Activated CD8-positive, alpha-beta memory T cell treated with anti-CD3 and anti-CD28 coated beads for 24 hours (primary cell): ENCODE results near the gene GRID1.

ENCODE experiments used
- DNase-seq: peaks from one replicate; pipeline ENCODE4 v3.0.0-alpha.2; 2020

GRID1 gene

DNA sequence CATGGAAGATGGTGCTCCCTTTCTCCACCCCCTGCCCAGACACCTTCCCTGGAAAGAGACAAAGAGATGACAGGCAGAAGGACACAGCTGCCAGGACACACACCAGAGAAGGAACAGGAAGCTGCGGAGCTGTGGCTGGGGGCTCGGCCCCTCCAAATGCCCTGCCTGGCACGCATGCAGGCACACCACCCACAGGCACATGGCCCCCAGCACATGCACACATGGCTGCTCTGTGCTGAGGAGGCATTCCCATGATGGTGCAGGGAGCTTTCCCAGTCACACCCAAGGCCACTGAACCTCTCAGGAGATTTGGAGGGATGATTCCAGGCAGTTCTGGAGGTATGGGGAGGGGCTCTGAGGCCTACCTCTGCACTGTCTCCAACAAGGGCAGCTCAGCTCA, 143.3 kb downstream of the GRID1 start:
- no peak for DNase-seq

DNA sequence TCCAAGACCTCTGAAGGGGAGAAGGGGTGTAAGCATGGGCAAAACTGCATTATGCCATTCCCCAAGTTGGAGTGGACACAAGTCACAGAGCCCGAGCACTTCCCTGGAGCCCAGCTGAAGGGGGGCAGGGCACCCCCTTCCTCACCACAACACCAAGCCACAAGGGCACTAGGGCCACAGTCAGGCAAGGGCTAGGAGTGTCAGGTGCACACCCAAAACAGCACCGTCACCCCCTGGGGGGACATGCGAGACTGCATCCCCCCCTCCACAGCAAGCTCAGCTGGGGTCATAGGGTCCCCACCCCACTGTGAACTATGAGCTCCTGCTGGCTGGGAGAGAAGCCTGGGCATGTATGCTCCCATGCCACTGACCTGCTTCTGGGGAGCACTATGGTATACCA, 143.9 kb downstream of the GRID1 start:
- no peak for DNase-seq

DNA sequence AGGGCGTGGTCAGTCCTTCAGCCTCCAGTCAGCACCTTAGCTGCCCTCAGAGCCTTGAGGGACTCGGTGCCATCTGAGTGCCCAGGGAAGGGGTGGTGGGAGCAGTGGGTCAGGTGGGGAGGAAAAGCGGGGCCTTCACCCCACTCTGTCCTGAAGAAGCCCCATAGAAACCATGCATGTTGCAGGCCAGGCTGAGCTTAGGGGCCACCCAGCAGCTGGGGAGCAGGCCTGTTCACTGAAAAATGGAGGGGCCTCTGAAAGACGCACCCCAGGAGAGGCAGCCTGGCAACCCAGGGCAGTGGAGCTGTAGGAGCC, 144.3 kb downstream of the GRID1 start:
- no peak for DNase-seq

DNA sequence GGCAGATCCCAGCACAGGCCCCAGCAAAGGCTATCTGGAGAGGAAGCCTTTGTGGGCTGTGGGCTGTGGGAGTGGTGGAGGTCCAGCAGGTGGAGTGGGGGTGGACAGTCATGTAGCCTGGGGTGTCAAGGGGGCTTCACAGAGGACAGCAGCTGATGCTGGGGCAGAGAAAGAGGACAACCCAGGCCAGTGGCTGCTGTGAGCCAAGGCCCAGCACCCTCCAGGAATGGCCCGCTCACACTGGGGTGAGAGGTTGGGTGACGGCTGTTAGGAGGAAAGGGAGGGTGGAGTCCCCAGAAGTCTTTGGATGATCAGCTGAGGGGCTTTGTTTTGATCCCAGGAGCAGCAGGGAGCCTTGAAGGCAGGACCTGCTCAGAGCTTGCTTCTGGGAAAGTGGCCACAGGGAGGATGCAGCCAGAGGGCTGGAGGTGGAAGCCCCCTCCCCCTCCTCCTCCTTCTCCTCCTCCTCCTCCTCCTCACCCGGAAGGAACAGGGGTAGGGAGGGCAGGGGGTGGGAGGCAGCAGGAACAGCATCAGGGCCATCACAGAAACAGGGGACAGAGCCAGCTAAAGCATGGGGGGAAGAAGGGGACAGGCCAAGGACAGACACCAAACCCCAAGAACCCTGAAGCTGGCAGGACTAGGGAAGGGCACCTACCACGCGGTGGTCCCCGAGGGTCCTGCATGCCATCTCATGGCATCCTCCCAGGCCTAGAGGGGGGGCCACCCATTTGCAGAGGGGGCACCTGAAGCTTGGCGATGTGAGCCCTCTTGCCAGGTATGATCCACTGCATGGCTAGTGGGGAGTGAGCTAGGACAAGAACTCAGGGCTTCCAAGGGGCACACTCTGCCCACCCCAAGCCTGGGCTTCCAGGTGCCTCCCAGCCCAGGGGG, 144.9 kb downstream of the GRID1 start:
- DNase-seq: no peak

DNA sequence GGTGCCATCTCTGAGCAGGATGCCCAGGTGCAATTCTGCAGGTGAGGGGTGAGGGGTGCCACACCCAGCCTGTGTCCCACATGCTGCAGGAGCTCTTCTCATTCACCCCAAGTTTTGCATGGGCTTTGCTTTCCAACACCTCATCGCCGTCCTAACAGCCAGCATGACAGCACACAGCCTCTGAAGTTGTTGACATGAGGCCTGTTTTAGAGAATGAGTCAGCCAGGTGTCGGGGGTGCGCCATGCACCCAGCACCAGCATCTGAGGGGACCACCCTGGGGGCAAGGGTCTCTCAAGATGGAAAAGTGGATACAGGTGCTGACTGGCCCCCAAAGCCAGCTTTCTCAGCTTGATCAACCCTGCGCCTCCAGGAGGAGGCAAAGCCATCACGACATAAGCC, 146.0 kb downstream of the GRID1 start:
- DNase-seq: no peak

DNA sequence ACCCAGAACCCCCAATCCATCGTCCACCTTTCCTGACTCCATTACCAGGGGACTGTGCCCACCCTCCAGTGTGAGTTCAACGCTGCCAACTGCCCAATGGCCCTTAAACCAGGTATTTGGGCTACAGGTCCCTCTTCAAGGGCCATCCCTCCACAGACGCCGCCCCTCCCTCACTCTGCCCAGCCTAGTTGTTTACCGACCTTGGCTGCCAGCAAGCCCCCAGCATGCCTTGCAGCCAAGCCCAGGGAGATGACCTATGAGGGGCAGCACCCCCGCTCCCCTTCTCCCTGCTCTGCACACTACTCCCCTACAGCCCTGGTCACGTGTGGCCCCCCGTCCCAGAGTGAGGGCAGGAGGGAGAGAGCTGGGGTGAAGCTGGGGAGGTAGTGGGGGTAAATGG, 147.3 kb downstream of the GRID1 start:
- no peak for DNase-seq

DNA sequence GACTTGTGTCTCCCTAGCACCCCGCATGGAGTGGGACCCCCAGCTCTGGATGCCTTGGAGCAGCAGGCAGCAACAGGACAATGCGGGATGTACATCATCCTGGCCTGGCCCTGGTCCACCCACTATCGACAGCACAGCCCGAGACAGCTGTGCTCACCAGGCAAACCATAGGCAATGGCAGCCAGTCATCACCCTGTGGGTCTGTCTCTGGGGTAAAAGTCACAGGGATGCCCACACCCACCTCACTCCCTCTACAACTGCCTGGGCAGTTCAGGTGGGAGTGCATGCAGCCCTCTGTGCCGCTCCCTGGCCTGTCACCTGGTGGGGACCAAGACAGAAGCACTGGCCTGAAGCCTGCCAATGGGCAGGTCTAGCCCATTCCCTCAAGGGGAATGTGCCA, 147.8 kb downstream of the GRID1 start:
- DNase-seq: no peak

DNA sequence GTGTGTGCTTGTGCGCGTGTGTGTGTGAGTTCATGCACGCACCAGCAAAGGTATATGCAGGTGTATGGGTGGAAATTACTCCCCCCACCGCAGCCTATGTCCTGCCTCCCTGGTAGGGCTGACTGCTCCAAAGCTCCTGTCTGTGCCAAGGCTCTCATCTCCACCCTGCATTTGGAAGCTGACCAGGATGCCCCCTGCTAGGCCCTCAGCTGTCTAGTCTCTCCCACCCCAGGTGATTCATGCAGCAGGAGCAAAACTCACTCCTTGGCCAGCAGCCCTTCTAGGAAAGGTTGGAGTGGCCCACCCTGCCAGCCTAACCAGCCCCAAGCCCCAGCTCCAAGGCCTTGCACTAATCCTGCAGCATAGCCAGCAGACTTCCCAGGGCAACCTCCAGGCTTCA, 148.4 kb downstream of the GRID1 start:
- no peak for DNase-seq

DNA sequence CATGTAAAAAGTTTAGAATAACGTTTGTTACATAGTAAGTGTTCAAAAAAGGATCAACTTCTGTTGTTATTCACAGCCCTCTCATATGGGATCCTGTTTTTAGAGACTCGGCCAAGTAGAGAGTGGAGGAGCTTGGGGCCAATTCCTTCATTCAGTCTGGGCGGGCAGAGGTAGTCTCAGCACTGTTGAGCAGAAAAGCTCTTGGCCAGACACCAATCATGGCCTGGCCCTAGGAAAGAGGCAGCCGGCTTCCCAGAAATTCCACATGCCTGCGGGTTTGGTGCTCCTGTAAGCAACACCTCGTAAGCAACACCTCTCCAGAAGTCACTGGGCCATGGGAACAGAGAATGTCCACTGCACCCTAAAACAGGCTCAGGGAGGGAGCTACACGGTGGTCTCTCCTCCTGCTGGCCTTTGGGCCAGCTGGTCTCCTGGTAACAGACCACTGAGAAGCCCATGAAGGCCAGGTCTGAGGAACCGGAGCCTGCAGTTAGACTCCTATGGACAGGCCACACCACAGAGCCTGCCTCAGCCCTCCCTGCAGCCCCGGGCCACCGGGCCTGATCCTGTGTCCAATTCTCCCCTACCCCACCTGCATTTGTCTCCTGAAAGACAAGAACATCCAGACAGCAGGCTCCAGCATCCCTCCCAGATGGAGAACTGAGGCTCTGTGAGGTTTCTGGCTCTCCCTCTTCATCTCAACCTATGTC, 149.1 kb downstream of the GRID1 start:
- no peak for DNase-seq

DNA sequence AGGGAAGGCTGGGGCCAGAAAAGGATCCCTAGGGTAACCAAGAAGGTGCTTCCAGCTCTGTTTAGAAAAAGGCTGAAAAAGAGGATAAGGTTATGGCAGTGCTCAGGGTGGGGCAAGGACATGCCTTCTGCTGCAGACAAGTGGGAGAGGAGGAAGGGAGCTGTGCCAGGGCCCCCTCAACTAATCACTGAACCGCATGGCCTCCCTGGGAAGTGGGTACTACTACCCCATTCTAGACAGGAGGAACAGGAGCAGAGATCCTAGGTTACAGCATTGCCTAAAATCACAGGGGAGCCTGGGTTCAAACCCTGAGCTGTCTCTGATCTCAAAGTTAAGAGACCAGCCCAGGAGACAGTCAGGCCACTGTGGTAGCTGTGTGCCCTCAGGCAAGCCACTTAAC, 149.7 kb downstream of the GRID1 start:
- DNase-seq: no peak

DNA sequence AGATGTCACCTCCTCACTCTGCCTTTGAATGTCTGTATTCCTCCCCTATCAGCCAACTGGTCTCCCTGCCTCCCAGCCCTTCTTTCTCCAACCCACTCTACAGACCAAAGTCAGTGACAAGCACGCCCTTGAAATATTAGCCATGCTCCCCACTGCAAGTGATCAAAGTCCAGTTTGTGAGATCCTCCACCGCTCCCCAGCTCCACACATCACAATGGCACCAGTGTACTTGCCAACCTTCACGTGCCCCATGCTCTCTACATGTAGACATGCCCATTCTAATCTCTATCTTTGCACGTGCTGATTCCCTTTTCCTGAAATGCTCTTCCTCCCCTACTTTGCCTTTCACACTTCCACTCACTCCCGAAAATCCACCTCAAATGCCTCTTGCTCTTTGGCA, 150.9 kb downstream of the GRID1 start:
- DNase-seq: no peak

DNA sequence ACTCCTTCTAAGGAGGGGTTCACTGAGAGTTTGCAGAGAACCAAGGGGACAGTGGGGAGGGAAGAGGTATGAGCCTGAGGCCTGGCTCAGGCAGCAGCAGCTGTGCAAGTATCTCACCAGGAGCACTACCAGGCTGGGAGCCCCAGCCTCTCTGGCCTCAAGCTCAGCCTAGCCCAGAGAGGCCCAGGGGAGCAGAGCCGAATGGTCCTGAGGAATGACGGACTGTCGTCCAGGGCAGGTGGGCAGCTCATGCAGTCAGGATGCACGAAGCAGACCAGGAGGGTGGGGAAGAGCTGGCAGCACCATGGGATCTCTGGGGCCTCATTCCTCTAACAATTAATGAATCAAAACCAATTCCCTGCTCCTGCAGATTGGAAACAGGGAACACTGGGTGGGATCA, 151.5 kb downstream of the GRID1 start:
- DNase-seq: no peak

DNA sequence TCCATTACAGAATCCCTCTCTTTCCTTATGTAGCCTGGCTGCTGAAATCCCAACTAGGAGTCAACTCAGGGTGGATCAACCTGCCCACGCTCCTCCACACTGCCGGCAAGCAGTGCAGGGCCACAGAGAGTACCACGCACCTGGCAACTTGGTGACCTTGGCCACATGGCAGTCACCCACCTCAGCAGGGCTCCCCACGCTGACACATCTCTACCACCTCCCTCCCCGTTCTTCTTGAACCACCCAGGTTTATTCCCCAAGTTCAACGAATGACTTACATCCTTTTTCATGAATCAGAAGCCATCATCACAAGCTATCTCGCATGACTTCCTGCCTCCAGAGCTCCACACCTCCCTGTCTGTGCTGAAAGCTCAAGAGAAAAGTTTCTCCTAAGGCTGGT, 153.4 kb downstream of the GRID1 start:
- DNase-seq: no peak

DNA sequence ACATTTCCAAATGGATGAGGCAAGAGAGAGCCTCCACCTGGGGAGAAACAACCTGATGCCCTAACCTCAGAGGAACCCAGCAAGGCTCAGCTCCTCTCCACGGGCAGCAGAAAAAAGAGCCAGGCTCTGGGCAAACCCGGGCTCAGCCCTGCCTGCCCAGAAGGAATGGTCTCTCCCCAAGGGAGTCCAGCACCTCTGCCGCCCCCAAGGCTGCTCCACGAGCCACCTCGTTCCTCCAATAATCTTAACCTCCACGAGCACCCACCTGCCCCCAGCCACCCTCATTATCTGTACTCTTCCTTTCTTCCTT, 154.2 kb downstream of the GRID1 start:
- DNase-seq: no peak

DNA sequence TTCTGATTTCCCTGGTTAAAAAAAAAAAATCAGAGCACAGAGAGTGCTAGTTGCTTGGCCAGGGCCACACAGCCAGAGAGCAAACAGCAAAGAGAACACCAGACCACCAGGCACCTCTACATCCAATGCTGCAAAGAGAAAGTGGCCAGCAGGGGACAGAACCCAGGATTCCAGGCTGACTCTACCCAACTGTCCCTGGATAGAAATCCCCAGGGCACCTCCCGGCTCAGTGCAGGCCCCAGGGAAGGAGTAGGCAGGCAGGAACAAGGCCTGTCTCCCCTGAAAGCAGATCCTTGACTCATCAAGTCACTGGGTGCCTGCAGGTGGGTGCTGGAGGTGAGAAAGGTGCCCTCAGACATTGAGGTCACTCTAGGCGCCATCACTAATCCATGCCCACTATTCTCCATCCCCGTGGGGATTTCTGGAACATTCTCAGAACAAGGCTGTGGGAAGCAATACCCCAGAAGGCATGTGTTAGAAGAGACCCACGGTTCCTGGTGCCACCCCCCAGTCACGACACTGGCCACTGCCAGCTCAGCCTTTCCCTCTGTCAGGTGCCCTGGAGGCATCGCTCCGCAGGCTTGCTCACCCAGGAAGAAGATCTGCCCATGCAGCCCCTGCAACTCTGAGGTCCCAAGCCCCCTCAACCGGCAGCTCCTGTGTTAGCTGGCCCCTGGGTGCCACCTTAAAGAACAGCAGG, 154.8 kb downstream of the GRID1 start:
- DNase-seq: no peak

DNA sequence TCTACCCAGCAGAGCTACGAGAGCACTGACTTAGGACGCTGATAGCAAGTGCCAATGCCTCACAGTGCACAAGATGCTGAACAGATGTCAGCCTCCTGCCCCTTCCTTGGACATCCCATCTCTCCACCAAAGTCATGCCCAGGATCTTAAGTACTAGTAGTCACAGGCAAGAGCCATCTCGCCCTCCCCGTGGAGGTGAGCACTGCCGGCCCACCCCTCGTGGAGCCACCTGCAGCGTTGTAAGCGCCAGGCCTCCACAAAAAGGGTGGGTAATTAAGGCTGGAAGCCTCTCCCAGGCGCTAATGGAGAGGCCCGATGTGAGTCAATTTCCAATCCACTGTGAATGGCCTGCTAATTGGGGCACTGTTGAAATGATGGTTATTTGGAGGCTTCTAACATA, 156.2 kb downstream of the GRID1 start:
- DNase-seq: no peak

DNA sequence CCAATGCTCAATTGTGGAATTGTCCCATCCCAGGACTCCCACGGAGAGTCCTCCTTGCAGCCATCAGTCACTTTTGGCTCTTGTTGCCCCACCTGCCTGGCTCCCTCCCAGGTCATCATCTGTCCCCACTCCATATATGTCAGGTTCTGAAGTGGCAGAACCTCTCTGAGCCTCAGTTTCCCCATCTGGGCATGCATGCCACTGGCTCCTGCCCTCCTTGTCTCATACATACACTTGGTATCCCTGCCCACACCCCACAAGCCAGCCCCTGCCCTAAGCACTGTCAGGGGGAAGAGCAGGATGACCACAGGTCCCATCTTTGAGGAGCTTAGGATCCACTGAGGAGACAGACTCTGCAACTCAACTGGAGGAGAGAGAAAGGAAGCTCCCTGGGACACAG, 156.9 kb downstream of the GRID1 start:
- DNase-seq: no peak

DNA sequence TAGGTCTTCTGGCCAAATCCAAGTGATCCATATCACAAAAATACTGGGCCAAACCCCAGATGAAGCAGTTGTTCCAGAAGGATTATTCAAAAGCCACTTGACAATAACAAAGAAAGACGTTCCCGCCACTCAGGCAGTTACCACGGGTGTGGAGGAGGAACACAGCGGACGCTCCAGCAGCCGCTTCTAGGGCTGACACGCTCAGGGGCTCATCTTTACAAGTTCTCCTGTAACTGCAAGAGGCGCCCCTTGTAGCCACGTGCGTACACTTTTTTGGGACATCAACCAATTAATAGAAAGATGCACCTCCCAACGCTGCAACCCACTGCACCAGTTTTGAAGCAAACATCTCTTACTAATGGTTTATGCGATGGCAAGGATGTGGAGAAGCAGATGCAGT, 159.4 kb downstream of the GRID1 start:
- DNase-seq: no peak

DNA sequence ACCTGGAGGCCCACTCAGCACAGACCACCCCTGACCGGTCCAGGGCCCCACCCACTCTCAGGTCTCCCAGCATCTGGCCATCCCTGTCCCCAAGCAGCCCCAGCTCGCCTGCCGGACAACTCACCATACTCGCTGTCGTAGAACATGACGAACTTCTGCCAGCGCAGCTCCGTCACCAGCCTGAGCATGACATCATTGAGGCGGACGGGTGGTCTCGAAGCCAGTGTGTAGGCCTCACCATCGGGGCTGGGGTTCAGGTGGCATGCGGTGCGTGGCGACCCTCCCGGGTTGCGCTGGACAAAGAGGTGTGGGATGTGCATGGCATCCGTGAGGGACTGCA, 160.4 kb downstream of the GRID1 start:
- DNase-seq: no peak

DNA sequence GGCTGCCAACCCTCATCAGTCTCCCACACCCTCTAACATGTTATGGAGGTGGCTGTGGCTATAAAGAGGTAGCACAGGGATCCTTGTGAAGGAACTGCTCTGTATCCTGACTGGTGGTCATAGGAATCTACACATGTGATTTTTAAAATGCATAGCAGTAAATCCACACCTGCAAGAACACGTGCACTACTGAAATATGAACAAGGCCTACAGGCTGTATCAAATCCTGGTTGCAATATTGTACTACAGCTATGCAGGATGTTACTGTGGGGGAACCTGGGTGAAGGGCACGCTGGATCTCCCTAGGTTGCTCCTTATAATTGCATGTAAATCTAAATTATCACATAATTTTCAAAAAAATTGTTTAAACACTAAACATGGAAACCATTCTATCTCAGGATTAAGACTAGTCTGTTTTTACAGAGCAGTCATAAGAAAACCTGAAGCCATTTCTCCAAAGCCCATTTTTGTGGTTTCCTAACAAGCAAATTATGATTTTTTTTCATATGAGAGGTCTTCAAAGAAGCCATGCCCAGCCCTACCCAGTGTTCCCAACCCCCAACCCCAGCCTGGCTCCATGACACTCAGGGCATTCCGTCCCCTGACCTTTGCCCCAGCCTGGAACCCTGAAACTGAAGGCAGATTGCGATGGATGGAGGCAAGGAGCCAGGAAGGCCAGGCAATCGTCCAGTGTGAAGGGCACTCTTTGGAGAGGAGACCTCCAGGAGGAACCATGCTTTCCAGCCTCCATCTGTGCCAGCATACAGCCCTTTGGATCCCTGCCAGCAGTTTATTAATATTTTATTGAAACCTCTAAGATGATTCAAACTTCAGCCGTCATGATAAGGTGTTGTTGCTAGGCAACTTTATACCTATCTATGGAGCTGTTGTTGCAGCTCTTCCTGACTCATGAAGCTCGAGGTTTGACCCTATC, 161.0 kb downstream of the GRID1 start:
- DNase-seq: no peak

DNA sequence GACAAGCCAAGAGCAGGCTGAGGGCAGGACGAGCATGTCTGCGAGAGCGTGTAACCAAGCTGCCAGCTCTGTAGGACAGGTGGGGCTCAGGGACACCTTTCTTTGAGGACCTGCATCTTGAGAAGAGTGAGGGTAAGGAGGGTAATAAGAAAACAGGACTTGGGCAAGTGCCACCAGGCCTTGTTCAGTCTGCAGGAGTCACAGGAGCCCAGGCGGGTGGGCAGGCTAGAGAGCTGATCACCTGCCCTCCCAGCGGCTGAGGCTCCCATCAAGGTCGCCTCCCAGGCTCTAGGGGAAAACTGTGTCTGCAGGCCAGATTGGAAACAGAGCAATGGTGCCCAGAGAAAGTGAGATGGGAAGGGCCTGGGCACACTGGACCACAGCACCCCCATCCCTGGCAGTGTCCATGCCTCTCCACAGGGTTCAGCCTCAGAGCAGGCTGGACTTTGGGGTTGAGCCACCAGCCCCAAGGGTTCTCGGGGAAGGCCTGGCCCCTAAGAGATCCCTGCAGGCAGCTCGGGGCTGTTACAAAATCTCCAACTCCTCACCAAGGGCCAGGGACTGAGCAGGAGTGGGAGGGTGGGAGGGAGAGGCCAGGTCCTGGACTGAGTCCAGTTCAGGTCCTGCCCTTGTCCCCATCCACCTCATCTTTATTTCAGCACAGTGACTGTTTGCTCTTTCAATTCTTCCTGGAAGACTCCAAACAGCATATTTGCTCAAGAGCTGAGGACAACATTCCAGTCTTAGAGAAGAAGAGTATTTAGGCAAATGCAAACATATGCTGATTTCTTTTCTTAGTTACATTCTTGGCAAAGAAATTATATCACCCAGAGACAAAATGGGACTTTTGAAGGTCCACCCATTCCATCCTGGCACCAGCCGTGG, 161.9 kb downstream of the GRID1 start:
- DNase-seq: no peak
